Measurements from ENCODE around the gene LIPA. TPM values are rescaled to one million over a fixed set of nuclear protein-coding genes. Genes with fewer than 3 reads are reported as not detected.
"Not testable (repeated sequence)": the region's sequence is repeated elsewhere in the genome, so short reads cannot be mapped to it uniquely, and the experiment has no call there.

The LIPA gene
- total RNA-seq, 1 experiment from 2014 or later = 32.1 TPM

DNA sequence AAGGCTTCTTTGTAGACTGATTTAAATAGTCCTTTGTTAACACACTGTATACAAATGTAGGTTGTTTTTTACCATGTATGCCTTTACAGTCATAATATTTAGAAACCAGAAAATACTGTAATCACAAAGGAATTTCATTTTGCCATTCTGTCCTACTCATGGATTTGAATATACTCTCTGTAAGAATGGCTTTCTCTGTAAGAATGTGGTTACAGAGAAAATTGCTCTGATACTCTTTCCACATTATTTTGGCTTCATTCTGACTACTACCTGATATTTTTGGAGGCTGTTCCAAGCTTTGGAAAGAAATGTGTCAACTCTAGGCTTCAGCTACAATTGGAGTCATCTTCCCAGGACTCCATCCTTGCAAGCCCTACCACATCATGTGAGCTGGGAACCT, 68.0 kb downstream of the LIPA start:
- no peak for DNase-seq (ENCODE audit: low spot score)
- in situ Hi-C loops (cut with HindIII; ENCODE audit: low sequenced_read_pairs) = no loop called here

DNA sequence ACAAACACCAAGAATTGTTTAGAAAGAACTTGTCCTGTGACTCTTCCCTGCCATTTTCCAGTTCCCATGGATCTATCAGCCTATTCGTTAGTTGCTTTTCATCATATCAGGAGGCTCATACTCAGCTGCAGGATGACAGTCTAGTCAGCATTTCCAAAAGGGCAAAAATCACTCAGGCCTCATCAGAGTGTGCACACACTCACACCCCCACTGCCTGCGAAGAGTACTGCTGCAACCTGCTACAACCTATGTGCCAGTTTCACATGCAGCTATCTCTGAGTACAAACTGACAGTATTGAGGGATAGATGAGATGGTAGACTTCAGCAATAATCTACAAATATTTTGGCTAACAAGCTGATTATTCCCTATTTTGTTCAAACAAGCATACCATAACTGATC, 68.7 kb downstream of the LIPA start:
- DNase-seq (ENCODE audit: low spot score) = no peak
- in situ Hi-C loops (cut with HindIII; ENCODE audit: low sequenced_read_pairs) = no loop called here

DNA sequence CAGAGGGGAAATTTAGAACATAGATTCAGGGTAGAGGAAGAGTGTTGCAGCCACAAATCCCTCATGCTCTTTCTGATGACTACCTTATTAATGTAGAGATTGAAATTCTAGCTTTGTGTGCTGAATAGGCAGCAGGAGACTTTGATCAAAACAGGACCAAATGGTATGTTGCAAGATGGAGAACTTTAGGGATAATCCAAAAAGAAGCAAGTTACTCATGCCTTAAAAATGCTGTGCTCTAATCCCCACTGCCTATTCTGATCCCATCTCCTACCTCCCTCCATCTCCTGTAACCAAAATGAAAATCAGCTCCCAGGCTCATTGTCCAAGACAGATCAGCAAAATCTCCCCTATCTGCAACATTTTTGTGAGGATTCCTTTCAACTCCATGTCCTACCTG, 75.8 kb downstream of the LIPA start:
- in situ Hi-C loops (cut with HindIII; ENCODE audit: low sequenced_read_pairs) = no loop called here
- no peak for DNase-seq (ENCODE audit: low spot score)

DNA sequence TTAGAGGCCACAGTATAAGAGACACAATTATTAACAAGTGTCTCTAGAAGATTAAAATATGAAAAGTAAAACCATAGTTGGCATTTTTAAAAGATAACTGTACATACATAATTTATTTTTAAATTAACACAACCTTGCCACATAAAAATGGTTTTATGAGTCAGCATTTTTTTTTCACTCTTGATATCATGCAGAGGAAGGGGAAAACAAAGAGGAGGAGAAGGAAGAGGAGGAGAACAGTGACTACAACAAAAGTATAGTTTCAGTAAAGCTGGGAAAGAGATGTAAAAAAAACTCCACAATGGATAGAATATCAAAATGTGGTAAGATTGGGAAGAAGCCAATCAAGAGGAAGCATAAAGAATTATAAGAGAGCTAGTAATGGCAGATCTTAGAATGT, 78.5 kb downstream of the LIPA start:
- DNase-seq (ENCODE audit: low spot score) = no peak
- in situ Hi-C loops (cut with HindIII; ENCODE audit: low sequenced_read_pairs) = no loop called here

DNA sequence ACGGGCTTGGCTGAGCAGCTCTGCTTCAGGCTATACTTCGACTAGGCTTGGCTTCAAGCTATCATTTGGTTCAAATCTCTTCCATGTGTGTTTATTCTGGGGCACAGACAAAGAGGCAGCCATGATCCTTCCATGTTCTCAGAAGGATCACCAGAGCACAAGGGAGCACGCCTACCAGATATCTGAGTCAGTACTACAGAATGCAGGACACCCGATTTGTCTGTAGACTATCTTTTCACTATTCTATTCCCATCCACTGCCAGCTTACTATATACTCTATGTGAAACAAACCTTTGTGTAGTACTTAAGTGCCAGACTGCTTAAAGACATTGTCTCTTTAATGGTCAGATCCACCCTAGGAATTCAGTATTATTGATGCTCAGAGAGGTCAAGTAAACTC, 79.6 kb downstream of the LIPA start:
- DNase-seq (ENCODE audit: low spot score) = no peak
- in situ Hi-C loops (cut with HindIII; ENCODE audit: low sequenced_read_pairs) = no loop called here

DNA sequence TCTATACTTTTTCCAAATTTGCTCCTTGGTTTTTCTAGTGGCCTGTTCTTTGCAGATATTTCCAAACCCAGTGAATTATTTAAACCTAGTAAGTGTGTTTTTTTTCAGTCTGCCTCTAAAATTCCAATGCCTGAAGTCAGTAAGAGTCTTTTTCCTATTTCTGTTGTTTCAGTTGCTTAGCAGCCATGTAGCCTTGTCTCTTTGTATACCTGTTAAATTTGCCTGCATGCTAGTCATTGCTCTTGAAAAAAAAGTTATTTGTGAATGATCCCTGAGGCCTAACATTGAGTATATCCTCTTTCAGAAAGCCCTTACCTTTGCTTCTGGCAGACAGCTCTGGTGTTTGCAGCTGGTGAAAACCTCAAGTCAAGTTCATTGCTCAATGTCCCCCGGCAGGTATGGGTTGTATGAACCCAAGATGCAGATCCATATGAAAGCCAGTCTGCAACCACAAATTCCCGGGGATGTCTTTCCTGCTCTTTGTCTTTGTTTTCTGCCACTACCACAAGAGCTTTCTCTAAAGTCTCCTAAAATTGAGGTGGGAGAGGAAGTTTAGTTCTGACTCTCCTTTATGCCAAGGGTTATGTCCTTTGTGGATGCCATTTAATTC, 80.2 kb downstream of the LIPA start:
- no peak for DNase-seq (ENCODE audit: low spot score)
- in situ Hi-C loops (cut with HindIII; ENCODE audit: low sequenced_read_pairs) = no loop called here

DNA sequence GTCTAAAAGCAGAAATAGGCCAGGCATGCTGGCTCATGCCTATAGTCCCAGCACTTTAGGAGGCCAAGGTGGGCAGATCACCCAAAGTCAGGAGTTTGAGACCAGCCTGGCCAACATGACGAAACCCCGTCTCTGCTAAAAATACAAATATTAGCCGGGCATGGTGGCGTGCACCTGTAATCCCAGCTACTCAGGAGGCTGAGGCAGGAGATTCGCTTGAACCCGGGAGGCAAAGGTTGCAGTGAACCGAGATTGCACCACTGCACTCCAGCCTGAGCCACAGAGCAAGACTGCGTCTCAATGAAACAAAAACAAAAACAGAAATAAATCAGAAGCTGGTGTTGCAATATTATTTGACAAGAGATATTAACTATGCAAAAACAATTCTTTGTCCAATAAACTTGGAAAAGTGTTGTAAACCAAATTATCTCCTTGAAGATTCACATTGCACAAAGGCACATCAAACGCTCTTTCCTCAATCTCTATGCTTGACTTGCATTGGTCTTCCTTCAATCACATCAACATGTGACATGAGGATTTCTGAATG, 83.1 kb downstream of the LIPA start:
- in situ Hi-C loops (cut with HindIII; ENCODE audit: low sequenced_read_pairs); DNase-seq (ENCODE audit: low spot score): not testable (repeated sequence)

DNA sequence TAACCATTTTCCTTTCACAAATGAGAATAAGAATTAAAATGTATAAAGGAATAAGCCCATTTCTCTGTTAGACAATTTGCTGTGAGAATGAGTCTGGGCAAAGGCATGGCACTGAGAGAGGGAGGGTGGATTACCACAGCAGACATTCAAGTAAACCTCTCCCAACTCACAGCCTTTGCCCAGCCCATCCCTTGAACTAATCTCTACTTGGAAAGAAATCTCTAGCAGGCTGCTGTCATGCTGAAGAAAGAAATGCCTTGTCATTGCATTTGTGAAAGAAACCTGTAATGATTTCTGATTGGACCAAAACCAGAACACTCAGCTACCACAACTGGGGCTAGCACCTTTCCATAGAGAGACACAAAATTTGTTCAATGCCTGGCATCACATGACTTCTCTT, 83.7 kb downstream of the LIPA start:
- no peak for DNase-seq (ENCODE audit: low spot score)
- in situ Hi-C loops (cut with HindIII; ENCODE audit: low sequenced_read_pairs) = no loop called here

DNA sequence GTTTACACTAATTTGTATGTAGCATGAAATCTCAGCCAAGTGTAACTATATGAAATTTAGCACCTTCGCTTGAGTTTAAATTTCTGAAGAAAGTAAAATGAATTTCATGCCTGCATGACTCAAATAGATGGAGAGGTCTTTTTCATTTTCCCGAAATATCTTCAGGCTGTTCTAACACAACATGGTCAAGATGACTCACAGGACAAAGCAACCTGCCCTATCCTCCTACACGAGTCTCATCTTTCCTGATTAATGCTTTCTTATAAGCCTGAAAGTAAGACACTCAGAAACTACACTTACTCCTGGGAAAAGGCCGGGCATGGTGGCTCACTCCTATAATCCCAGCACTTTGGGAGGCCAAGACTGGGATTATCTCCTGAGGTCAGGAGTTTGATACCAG, 85.7 kb downstream of the LIPA start:
- DNase-seq (ENCODE audit: low spot score) = no peak
- in situ Hi-C loops (cut with HindIII; ENCODE audit: low sequenced_read_pairs) = no loop called here

DNA sequence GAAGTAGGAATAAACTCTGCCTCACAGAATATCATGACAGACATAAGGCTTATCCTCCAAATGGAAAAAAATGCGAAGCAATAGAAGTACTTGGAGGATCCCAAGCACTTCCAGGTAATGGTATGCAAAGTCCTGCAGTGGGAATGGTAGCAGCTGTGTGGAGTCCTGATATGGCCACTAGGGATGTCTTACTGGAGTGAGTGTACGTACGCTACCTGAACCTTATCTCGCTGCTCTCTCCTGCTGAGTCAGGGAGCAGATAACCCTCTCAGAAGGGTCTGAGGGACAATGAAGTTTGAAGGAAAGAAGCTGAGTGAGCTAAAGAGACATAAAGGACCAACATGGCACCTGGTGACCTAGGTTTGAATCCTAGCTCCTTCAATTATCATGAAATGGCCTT, 86.7 kb downstream of the LIPA start:
- in situ Hi-C loops (cut with HindIII; ENCODE audit: low sequenced_read_pairs) = no loop called here
- DNase-seq (ENCODE audit: low spot score) = no peak

DNA sequence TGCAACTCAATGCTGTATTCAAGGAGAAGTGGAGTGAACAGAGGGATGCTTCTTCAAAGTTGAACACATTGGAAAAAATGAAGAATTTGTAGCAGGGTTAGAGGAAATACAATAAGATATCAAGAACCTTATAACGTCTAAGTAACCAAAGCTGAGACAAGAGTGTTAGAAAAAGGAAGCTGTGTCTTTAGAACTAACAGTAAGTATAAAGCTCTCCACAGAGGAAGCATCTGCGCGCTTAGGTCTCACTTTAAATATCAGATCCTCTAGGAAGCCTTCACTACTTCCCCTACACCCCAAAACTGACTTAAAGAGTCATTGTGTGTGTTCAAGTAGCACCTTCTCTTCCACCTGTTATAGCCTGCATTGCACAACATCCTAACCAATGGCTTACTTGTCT, 87.5 kb downstream of the LIPA start:
- in situ Hi-C loops (cut with HindIII; ENCODE audit: low sequenced_read_pairs) = no loop called here
- no peak for DNase-seq (ENCODE audit: low spot score)

Other genes starting within 250 kb of the LIPA start
- gene CH25H, start 44.5 kb downstream of the LIPA start, total RNA-seq (2014; rRNA removed; shearing (Covaris generic)) = not detected in 2 replicates
- 0.80 and 1.1 TPM in 2 replicates for gene IFIT2, start 50.3 kb upstream of the LIPA start, total RNA-seq (2014; rRNA removed; shearing (Covaris generic))
- 2.4 and 2.7 TPM in 2 replicates for gene IFIT3, start 76.2 kb upstream of the LIPA start, total RNA-seq (2014; rRNA removed; shearing (Covaris generic))
- gene IFIT1B, start 126.3 kb upstream of the LIPA start, total RNA-seq (2014; rRNA removed; shearing (Covaris generic)) = not detected in 2 replicates
- gene IFIT1, start 140.8 kb upstream of the LIPA start, total RNA-seq (2014; rRNA removed; shearing (Covaris generic)) = 19.2 and 21.7 TPM in 2 replicates
- gene IFIT5, start 162.8 kb upstream of the LIPA start, total RNA-seq (2014; rRNA removed; shearing (Covaris generic)) = 2.4 and 2.5 TPM in 2 replicates

Measured in G401 (cell line).